ENCODE results near the gene MGAT4B. TPM values are rescaled to one million over a fixed set of nuclear protein-coding genes. Genes with fewer than 3 reads are reported as not detected.

The MGAT4B gene
- total and polyA plus RNA-seq, 2 of the 13 experiments (the other 11 are each of a cell fraction or from before 2014, with no cell fraction given), result 93.5 to 130 TPM

DNA sequence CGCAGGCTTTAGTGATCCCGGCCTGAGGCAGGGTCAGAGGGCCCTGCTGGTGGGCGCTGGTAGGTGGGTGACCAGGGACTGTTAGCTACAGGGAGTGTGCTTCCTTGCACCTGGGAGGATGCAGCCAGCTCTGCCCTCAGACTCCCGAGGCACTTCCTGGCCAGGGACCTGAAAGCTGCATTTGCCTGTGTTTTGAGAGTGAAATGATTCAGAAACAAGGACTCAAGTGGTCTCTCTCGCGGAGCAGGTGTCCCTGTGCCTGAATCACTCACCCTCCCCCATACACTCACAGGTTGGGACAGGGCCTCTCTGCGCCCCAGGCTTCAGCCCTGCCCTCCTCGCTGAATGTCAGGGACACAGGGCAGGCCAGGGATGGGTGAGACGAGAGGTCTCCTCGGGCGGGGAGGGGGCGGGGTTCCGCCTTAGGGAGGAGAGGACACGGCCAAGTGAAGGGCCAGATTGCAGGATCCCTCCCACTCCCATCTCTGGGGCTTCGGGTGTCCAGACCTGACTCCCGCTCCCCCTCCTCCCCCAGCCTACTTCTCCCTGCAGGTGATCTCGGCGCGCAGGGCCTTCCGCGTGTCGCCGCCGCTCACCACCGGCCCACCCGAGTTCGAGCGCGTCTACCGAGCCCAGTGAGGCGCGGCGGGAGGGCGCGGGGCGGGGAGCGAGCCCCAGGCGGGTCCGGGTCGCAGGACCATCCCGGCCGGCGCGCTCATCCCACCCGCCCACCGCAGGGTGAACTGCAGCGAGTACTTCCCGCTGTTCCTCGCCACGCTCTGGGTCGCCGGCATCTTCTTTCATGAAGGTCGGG is 11.4 kb downstream of the MGAT4B start (continued):
- TF ChIP-seq, protein P1, sequence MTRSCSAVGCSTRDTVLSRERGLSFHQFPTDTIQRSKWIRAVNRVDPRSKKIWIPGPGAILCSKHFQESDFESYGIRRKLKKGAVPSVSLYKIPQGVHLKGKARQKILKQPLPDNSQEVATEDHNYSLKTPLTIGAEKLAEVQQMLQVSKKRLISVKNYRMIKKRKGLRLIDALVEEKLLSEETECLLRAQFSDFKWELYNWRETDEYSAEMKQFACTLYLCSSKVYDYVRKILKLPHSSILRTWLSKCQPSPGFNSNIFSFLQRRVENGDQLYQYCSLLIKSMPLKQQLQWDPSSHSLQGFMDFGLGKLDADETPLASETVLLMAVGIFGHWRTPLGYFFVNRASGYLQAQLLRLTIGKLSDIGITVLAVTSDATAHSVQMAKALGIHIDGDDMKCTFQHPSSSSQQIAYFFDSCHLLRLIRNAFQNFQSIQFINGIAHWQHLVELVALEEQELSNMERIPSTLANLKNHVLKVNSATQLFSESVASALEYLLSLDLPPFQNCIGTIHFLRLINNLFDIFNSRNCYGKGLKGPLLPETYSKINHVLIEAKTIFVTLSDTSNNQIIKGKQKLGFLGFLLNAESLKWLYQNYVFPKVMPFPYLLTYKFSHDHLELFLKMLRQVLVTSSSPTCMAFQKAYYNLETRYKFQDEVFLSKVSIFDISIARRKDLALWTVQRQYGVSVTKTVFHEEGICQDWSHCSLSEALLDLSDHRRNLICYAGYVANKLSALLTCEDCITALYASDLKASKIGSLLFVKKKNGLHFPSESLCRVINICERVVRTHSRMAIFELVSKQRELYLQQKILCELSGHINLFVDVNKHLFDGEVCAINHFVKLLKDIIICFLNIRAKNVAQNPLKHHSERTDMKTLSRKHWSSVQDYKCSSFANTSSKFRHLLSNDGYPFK (CRISPR knock-in tag; IDR thresholded peaks at IDR 0.05; ENCODE audit: borderline replicate concordance), result 0 out of 2 replicates have a peak, but pooled peaks have one; percentile 21
- TF ChIP-seq TBX3 (IDR thresholded peaks at IDR 0.05; ENCODE audit: borderline replicate concordance) (no peak), NR2C2 (CRISPR knock-in tag; IDR thresholded peaks at IDR 0.05; ENCODE audit: borderline replicate concordance) (no peak), RFXANK (CRISPR knock-in tag; IDR thresholded peaks at IDR 0.05) (no peak), ZNF709 (CRISPR knock-in tag; IDR thresholded peaks at IDR 0.05) (no peak), GLI4 (CRISPR knock-in tag; IDR thresholded peaks at IDR 0.05; ENCODE audit: borderline replicate concordance) (no peak), HNRNPLL (IDR thresholded peaks at IDR 0.05; ENCODE audit: low read depth, low read length, poor library complexity, severe bottlenecking) (no peak), JUN (CRISPR knock-in tag; IDR thresholded peaks at IDR 0.05) (no peak), RCOR2 (CRISPR knock-in tag; IDR thresholded peaks at IDR 0.05) (no peak), ZNF841 (CRISPR knock-in tag; IDR thresholded peaks at IDR 0.05; ENCODE audit: borderline replicate concordance) (no peak), FOSL1 (CRISPR knock-in tag; IDR thresholded peaks at IDR 0.05; ENCODE audit: borderline replicate concordance) (no peak), EP300 (IDR thresholded peaks at IDR 0.05; ENCODE audit: low read depth in 2 of 2, low read length in 2 of 2) (no peak), EP300 (CRISPR knock-in tag; IDR thresholded peaks at IDR 0.05; ENCODE audit: borderline replicate concordance) (no peak), ZNF143 (CRISPR knock-in tag; IDR thresholded peaks at IDR 0.05) (no peak), ZFP37 (CRISPR knock-in tag; IDR thresholded peaks at IDR 0.05; ENCODE audit: borderline replicate concordance) (no peak), ZBTB21 (CRISPR knock-in tag; IDR thresholded peaks at IDR 0.05) (no peak), ZNF564 (CRISPR knock-in tag; IDR thresholded peaks at IDR 0.05) (no peak), GFI1 (CRISPR knock-in tag; IDR thresholded peaks at IDR 0.05; ENCODE audit: borderline replicate concordance) (peak; percentile 72), PHF8 (CRISPR knock-in tag; IDR thresholded peaks at IDR 0.05) (no peak)
- TF ChIP-seq, protein P2, sequence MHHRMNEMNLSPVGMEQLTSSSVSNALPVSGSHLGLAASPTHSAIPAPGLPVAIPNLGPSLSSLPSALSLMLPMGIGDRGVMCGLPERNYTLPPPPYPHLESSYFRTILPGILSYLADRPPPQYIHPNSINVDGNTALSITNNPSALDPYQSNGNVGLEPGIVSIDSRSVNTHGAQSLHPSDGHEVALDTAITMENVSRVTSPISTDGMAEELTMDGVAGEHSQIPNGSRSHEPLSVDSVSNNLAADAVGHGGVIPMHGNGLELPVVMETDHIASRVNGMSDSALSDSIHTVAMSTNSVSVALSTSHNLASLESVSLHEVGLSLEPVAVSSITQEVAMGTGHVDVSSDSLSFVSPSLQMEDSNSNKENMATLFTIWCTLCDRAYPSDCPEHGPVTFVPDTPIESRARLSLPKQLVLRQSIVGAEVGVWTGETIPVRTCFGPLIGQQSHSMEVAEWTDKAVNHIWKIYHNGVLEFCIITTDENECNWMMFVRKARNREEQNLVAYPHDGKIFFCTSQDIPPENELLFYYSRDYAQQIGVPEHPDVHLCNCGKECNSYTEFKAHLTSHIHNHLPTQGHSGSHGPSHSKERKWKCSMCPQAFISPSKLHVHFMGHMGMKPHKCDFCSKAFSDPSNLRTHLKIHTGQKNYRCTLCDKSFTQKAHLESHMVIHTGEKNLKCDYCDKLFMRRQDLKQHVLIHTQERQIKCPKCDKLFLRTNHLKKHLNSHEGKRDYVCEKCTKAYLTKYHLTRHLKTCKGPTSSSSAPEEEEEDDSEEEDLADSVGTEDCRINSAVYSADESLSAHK (CRISPR knock-in tag; IDR thresholded peaks at IDR 0.05; ENCODE audit: borderline replicate concordance), result no peak
- TF ChIP-seq, protein P3, sequence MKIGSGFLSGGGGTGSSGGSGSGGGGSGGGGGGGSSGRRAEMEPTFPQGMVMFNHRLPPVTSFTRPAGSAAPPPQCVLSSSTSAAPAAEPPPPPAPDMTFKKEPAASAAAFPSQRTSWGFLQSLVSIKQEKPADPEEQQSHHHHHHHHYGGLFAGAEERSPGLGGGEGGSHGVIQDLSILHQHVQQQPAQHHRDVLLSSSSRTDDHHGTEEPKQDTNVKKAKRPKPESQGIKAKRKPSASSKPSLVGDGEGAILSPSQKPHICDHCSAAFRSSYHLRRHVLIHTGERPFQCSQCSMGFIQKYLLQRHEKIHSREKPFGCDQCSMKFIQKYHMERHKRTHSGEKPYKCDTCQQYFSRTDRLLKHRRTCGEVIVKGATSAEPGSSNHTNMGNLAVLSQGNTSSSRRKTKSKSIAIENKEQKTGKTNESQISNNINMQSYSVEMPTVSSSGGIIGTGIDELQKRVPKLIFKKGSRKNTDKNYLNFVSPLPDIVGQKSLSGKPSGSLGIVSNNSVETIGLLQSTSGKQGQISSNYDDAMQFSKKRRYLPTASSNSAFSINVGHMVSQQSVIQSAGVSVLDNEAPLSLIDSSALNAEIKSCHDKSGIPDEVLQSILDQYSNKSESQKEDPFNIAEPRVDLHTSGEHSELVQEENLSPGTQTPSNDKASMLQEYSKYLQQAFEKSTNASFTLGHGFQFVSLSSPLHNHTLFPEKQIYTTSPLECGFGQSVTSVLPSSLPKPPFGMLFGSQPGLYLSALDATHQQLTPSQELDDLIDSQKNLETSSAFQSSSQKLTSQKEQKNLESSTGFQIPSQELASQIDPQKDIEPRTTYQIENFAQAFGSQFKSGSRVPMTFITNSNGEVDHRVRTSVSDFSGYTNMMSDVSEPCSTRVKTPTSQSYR (CRISPR knock-in tag; IDR thresholded peaks at IDR 0.05; ENCODE audit: borderline replicate concordance), result no peak

Data from HepG2 (cell line).